MM.1S (cell line): ENCODE measurements around the gene UXS1.

Source experiments
- EZH2 ChIP-seq: fragments of 300-600 bp; sonication (generic); optimal IDR thresholded peaks from 2 replicates; pipeline ENCODE3; 2017; ENCODE audit warnings: low read depth, mild to moderate bottlenecking, antibody characterized with exemption, low read length, mixed read lengths
- EZH2phosphoT487 ChIP-seq: fragments of 300-600 bp; sonication (generic); IDR thresholded peaks from 2 replicates; pipeline ENCODE4 v1.6.1; 2018; ENCODE audit warnings: antibody characterized with exemption, low read length
- TF ChIP-seq, protein P1 (sequence below): fragments of 300-600 bp; sonication (generic); IDR thresholded peaks from 2 replicates; pipeline ENCODE4 v1.5.1; 2016; ENCODE audit warnings: antibody characterized with exemption, low read length, mixed read lengths

DNA sequence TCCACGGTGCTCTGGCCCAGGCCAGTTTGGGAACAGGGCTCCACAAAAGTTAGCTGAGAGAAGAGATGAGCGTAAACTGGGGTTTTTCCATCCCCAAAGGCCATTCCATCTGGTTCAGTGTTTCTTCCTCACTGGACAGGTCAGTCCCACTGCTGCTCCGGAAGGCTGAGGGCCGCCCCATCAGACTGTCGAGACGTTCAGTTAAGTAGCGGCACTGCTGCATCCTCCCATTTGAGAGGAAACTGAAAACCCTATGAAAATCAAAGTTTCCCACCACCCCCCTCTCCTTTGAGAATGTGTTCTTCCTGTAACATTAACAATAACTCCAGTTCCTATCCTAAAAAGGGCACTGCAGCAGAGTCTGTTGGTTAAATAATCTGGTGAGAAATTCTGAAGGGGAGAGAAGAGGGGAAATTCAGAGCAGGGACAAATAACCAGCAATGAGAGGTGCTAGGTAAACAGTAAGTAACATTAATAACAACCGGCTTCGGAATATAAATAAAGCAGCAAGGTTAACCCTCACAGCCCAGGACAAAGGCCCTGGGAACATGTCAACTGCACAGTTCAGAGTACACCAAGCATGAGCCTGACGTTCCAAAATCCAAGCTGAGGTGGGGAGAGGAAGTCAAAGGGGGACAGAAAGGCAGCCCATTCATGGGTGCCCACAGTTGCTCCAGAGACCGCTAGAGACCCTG lies 55.4 kb downstream of the UXS1 start:
- TF ChIP-seq, protein P1, sequence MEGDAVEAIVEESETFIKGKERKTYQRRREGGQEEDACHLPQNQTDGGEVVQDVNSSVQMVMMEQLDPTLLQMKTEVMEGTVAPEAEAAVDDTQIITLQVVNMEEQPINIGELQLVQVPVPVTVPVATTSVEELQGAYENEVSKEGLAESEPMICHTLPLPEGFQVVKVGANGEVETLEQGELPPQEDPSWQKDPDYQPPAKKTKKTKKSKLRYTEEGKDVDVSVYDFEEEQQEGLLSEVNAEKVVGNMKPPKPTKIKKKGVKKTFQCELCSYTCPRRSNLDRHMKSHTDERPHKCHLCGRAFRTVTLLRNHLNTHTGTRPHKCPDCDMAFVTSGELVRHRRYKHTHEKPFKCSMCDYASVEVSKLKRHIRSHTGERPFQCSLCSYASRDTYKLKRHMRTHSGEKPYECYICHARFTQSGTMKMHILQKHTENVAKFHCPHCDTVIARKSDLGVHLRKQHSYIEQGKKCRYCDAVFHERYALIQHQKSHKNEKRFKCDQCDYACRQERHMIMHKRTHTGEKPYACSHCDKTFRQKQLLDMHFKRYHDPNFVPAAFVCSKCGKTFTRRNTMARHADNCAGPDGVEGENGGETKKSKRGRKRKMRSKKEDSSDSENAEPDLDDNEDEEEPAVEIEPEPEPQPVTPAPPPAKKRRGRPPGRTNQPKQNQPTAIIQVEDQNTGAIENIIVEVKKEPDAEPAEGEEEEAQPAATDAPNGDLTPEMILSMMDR = no peak
- TF ChIP-seq EZH2 = no peak
- no peak for TF ChIP-seq EZH2phosphoT487
